Activated T-helper 17 cell treated with anti-CD3 and anti-CD28 coated beads, Interleukin-2, amount 50 U/mL, for 72 hours (primary cell): ENCODE measurements around the gene CFAP157. TPM values are rescaled to one million over a fixed set of nuclear protein-coding genes. Genes with fewer than 3 reads are reported as not detected.

ENCODE experiments used
- ATAC-seq: fragments of 150-1000 bp; cut with Tn5 transposase; replicated peaks from 2 replicates; pipeline ENCODE4 v1.10.0; 2021; ENCODE audit warnings: mild to moderate bottlenecking, moderate library complexity
- H3K27ac Mint-ChIP-seq: one replicate; pipeline ENCODE4 v1.8.0; 2022; ENCODE audit warnings: mixed read lengths
- H3K27me3 Mint-ChIP-seq: one replicate; pipeline ENCODE4 v1.8.0; 2022; ENCODE audit warnings: mixed read lengths
- H3K36me3 Mint-ChIP-seq: one replicate; pipeline ENCODE4 v1.8.0; 2022; ENCODE audit warnings: low read depth, mild to moderate bottlenecking, mixed read lengths
- H3K4me1 Mint-ChIP-seq: one replicate; pipeline ENCODE4 v1.8.0; 2022; ENCODE audit warnings: mixed read lengths
- H3K4me3 Mint-ChIP-seq: one replicate; pipeline ENCODE4 v1.8.0; 2022; ENCODE audit warnings: mild to moderate bottlenecking, mixed read lengths
- H3K9me3 Mint-ChIP-seq: one replicate; pipeline ENCODE4 v1.8.0; 2022; ENCODE audit warnings: mixed read lengths
- total RNA-seq, 2 donors: library from RNA; stranded (reverse); gene quantifications; one replicate each; pipeline ENCODE4 v1.2.3, GENCODE V29; 2022

CFAP157 gene
- total RNA-seq, 2 donors from 2014 or later, result 0.13 TPM; not detected in 1

DNA sequence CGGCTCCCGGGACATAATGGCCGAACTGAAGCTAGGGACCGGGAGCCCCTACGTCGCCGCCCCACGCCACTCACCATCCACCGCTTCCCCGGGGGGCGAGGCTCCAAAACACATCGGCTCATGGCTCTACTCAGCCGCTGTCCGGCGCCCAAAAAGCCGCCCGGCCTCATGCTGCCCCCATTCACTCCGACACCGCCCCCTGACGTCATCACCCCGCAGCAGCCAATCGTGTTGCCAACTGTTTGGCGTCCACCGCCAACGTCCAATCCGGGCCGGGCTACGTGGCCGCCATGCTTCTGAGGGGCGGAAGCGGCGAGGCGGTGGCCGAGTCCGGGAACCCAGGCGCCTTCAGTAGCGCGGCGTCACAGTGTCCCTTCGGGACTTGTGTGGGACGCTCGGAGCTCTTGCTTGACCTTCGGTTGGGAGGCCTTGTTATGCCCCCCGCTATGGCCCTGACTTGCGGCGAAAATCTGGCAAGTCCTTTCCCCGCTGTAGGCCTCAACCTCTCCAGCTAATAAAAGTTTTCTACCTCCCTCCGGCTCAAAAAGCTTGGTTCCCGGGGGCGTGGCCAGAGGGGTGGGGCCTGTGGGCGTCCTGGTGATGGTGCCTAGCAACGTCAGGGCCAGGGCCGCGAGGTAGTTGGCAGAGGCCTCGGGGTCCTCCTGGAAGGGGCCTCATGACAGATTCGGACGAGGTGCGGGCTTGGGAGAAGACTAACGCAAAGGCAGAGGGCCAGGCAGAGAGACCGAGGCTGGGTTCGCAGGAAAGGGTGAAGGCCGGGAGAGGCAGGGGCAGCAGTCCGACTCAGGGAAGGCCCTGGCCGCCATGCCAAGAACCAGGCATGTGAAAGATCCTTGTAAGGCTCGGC lies 8.9 kb downstream of the CFAP157 start, which contains the start of the genes PTRH1 and TTC16:
TSS of gene PTRH1 (minus strand) at position 194 of the 868 bp plus-strand sequence. CDS start at position 170, 24 bp downstream.
TSS of gene TTC16 (plus strand) at position 610 of the 868 bp plus-strand sequence. CDS start at position 677, 67 bp downstream.
- no peaks in the 10 kb centered on the region for H3K27me3 Mint-ChIP-seq
- H3K4me1 Mint-ChIP-seq, result peaks cover 17% of the 10 kb centered on the region
- ATAC-seq, result peak; percentile 98
- H3K4me3 Mint-ChIP-seq, result peak within 1 kb of the TSS; percentile 96
- H3K36me3 Mint-ChIP-seq, result peaks cover 6% of the 10 kb centered on the region
- peak within 1 kb of the TSS; percentile 95 for H3K27ac Mint-ChIP-seq
- no peaks in the 10 kb centered on the region for H3K9me3 Mint-ChIP-seq

DNA sequence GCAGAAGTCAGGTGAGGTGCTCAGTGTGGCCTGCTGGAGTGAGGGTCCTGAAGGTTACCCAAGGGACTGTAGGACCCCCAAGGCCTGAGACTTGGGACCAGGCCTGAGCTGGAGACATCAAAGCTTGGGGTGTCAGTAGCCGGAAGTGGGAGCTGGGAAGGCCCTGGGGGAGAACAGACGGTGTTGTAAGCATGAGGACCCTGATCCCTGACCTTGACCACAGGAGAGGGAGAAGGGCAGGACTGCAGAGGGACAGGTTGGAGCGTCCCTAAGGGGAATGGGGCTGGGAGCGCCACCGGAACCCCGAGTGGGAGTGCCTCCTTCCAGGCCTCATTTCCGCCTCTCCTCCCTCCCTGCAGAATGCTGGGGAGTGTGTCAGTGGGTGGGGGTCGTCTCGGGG lies 9.6 kb downstream of the CFAP157 start:
- Mint-ChIP-seq H3K27ac (peak overlapping the region; percentile 95), H3K9me3 (no peaks in the 10 kb centered on the region), H3K4me1 (peaks cover 17% of the 10 kb centered on the region), H3K36me3 (peaks cover 6% of the 10 kb centered on the region), H3K4me3 (peak overlapping the region; percentile 96), H3K27me3 (no peaks in the 10 kb centered on the region)
- ATAC-seq, result no peak

DNA sequence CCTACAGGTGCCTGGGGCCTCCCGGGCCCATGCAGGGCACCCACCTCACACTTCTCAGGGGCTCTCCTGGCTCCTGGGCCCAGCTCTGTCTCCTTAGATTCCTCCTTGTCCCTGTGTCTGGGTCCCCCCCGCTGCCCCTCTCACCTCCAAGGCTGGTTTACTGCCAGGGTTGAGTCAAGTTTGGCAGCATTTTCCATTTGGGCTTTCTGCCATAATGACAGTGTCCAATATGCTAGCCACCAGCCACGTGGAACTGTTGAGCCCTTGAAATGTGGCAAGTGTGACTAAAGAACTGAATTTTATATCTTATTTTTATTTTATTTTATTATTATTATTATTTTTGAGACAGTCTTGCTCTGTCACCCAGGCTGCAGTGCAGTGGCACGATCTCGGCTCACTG lies 11.0 kb downstream of the CFAP157 start:
- peaks cover 17% of the 10 kb centered on the region for H3K4me1 Mint-ChIP-seq
- peaks cover 6% of the 10 kb centered on the region for H3K36me3 Mint-ChIP-seq
- H3K27ac Mint-ChIP-seq, result no peak overlapping the region
- no peak for ATAC-seq
- H3K9me3 Mint-ChIP-seq, result no peaks in the 10 kb centered on the region
- H3K4me3 Mint-ChIP-seq, result no peak overlapping the region
- H3K27me3 Mint-ChIP-seq, result no peaks in the 10 kb centered on the region

DNA sequence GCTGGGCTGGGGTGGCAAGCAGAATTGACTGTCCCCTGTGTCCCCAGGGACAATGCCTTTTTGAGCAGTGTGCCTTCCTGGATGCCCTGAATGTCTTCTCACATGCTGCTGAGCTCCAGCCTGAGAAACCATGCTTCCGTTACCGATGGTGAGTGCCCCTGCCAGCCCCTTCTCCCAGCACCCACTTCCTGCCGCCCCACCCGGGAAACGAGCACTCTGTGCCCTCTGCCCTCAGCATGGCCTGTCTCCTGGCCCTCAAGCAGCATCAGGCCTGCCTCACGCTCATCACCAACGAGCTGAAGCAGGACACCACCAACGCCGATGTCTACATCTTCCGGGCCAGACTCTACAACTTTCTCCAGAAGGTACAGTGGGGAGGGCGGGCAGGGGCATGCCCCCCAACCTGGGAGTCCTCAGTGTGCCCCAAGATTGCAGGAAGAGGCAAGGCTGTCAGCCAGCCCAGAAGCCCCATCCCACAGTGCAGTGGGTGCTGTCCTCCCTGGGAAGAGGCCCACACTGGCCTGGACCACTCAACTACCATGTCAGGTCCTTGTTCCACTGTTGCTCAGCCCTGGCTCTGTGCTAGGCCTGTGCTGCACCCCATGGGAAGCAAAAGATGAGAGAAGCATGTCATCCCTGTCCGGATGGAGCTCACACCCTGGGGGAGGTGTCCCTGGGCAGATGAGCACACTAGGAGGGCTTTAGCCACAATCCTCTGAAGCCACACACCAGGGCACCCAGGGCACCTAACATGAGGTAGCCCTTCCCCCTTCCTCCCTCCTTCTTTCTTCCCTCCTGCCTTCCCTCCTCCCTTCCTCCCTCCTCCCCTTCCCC lies 13.5 kb downstream of the CFAP157 start:
- H3K4me1 Mint-ChIP-seq, result peaks cover 17% of the 10 kb centered on the region
- H3K9me3 Mint-ChIP-seq, result no peaks in the 10 kb centered on the region
- no peaks in the 10 kb centered on the region for H3K27me3 Mint-ChIP-seq
- peak overlapping the region; percentile 68 for H3K27ac Mint-ChIP-seq
- no peak for ATAC-seq
- H3K4me3 Mint-ChIP-seq, result peak overlapping the region; percentile 43
- peaks cover 5% of the 10 kb centered on the region for H3K36me3 Mint-ChIP-seq

DNA sequence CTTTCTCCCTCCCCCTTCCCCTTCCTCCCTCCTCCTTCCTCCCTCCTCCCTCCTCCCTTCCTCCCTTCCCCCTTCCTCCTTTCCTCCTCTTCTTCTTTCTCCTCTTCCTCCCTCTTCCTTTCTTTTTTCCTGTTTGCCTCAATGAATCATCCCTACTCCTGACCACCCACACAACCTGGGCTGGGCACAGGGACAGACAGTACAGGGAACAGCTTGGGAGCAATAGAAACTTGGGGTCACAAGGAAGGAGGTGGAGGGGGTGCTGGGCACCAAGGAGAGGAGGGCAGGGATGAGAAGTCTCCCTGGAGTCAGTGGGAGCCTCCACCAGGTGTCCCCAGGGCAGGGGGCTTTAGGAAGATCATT lies 14.1 kb downstream of the CFAP157 start:
- no peaks in the 10 kb centered on the region for H3K27me3 Mint-ChIP-seq
- ATAC-seq, result no peak
- peaks cover 11% of the 10 kb centered on the region for H3K4me1 Mint-ChIP-seq
- H3K4me3 Mint-ChIP-seq, result peak overlapping the region; percentile 43
- no peaks in the 10 kb centered on the region for H3K9me3 Mint-ChIP-seq
- H3K36me3 Mint-ChIP-seq, result no peaks in the 10 kb centered on the region
- peak overlapping the region; percentile 68 for H3K27ac Mint-ChIP-seq

DNA sequence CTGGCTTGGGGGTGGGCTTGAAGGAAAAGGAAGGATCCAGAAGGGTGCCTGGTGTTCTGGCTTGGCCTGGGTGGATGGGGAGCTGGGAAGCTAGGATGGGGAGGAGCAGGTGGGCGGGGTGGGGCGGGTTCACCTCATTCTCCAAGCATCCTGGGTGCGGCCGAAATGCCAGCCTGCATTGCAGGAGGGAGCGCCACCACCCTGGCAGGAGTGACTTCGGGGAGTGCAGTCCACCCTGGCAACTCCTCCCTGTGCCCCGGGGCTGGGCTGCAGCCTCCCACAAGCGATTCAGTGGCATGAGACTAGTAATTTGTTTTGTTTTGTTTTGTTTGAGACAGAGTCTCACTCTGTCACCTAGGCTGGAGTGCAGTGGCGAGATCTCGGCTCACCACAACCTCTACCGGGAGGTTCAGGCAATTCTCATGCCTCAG lies 14.6 kb downstream of the CFAP157 start:
- H3K9me3 Mint-ChIP-seq, result no peaks in the 10 kb centered on the region
- peak overlapping the region; percentile 43 for H3K4me3 Mint-ChIP-seq
- H3K4me1 Mint-ChIP-seq, result peaks cover 7% of the 10 kb centered on the region
- no peaks in the 10 kb centered on the region for H3K36me3 Mint-ChIP-seq
- no peaks in the 10 kb centered on the region for H3K27me3 Mint-ChIP-seq
- H3K27ac Mint-ChIP-seq, result no peak overlapping the region
- ATAC-seq, result peak; percentile 31

DNA sequence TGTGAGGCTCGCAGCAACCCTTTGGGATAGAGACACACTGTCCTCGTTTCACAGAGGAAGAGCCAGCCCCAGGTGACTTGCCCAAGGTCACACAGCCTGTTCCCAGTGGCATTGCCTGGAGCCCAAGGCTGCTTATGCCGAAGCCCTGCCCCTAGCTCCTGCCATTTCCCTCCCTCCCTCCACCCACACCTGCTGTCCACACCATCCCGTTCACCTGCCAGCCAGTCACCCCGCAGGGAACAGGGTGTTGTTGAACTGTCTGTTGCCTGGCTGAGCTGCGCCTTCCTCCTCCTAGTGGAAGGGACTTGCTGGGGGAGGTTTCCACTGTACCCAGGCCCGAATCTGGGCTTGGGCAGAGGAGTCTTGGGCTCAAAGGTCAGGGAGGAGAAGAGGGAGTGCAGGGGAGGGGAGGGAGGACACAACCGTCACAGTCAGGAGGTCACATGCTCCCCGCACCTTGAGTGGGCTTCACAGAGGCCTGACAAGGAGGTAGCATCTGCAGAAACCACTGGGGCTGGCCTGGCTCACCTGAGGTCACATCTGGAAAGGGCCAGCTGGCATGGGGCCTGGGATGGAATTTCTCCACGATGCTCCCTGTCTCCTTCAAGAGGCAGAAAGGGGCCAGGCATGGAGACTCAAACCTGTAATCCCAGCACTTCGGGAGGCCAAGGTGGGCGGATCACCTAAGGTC lies 15.4 kb downstream of the CFAP157 start:
- no peak for ATAC-seq
- no peak overlapping the region for H3K4me3 Mint-ChIP-seq
- H3K27ac Mint-ChIP-seq, result no peak overlapping the region
- no peaks in the 10 kb centered on the region for H3K9me3 Mint-ChIP-seq
- no peaks in the 10 kb centered on the region for H3K36me3 Mint-ChIP-seq
- no peaks in the 10 kb centered on the region for H3K27me3 Mint-ChIP-seq
- peaks cover 7% of the 10 kb centered on the region for H3K4me1 Mint-ChIP-seq

DNA sequence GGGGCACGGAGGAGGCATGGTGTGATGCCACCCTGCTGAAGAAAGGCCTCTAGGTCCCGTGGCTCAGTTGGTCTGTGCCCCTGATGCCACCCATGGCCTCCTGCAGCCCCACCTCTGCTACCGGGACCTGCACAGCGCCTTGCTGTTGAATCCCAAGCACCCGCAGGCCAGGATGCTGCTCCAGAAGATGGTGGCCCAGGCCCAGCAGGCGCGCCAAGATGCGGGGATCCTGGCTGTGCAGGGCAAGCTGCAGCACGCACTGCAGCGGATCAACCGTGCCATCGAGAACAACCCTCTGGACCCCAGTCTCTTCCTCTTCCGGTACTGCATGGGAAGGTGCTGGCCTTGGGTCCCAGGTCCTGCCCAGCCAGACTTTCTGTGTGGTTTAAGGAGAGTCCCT lies 16.2 kb downstream of the CFAP157 start:
- Mint-ChIP-seq H3K4me3 (no peak overlapping the region), H3K9me3 (no peaks in the 10 kb centered on the region), H3K27ac (no peak overlapping the region), H3K36me3 (no peaks in the 10 kb centered on the region), H3K27me3 (no peaks in the 10 kb centered on the region), H3K4me1 (peaks cover 7% of the 10 kb centered on the region)
- no peak for ATAC-seq

DNA sequence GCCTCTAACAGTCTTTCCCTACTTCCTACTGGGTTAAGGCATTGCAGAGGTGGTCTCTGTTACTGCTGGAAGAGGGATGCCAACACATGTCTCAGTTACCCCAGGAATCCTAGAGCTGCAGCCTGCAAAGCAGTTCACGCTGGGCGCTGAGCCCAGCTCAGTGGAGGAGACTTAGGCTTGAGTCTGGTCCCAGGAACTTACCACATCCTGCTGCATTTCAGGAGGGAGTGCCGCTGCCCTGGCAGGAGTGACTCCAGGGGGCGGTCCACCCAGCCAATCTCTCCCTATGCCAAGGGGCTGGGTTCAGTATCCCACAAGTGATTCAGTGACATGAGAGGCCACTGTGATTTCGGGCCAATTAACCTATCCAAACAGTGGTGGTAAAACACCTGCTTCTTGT lies 16.7 kb downstream of the CFAP157 start:
- Mint-ChIP-seq H3K9me3 (no peaks in the 10 kb centered on the region), H3K36me3 (no peaks in the 10 kb centered on the region), H3K4me3 (no peak overlapping the region), H3K27me3 (no peaks in the 10 kb centered on the region), H3K4me1 (peaks cover 7% of the 10 kb centered on the region), H3K27ac (no peak overlapping the region)
- ATAC-seq, result no peak

DNA sequence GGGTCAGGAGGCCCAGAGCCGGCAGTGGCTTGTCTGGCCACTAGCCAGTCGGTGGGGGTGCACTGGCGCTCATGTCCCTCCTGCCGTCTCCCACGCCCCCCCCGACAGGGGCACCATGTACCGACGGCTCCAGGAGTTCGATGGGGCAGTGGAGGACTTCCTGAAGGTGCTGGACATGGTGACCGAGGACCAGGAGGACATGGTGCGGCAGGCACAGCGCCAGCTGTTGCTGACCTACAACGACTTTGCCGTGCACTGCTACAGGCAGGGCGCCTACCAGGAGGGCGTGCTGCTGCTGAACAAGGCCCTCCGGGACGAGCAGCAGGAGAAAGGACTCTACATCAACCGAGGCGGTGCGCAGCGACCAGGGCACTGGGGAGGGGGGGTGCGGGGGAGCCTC lies 17.2 kb downstream of the CFAP157 start:
- H3K4me1 Mint-ChIP-seq, result peaks cover 7% of the 10 kb centered on the region
- no peak for ATAC-seq
- H3K9me3 Mint-ChIP-seq, result no peaks in the 10 kb centered on the region
- H3K36me3 Mint-ChIP-seq, result no peaks in the 10 kb centered on the region
- H3K27ac Mint-ChIP-seq, result no peak overlapping the region
- H3K4me3 Mint-ChIP-seq, result no peak overlapping the region
- H3K27me3 Mint-ChIP-seq, result no peaks in the 10 kb centered on the region

DNA sequence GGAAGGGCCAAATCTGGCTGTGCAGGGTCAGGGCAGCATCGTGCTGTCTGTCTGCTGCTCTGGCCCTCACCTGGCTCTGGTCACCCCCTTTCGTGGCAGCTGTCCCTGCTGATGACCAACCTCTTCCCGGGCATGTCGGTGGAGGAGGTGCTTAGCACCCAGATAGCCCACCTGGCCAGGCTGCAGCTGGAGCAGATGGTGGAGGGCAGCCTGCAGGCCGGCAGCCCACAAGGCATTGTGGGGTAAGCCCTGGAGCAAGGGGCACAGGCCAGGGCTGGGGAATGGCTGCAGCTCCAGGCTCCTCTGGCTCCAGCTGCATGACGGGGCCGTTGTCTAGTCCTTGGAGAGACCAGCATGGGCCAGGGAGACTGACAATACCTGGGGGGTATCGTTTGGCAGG lies 20.1 kb downstream of the CFAP157 start:
- H3K9me3 Mint-ChIP-seq, result no peaks in the 10 kb centered on the region
- ATAC-seq, result no peak
- no peak overlapping the region for H3K27ac Mint-ChIP-seq
- H3K27me3 Mint-ChIP-seq, result no peaks in the 10 kb centered on the region
- H3K36me3 Mint-ChIP-seq, result no peaks in the 10 kb centered on the region
- H3K4me1 Mint-ChIP-seq, result no peaks in the 10 kb centered on the region
- H3K4me3 Mint-ChIP-seq, result no peak overlapping the region

DNA sequence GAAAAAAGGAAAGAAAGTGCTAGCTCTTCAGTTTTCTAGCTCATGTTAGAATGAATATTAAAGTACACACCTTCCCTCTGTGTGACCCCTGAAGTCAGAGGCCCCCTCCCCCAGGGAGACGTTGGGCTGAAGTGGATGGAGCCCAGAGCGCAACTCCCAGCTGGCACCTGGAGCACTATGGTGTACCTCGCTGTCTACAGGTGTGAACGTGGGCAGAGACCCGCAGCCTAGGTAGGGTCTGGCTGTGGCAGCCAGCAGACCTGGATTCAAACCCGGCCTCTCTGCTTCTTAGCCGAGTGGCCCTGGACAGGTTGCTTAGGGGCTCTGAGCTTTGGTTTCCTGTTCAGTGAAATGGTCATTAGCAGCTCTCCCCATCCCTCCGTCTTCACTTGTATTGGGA lies 22.0 kb downstream of the CFAP157 start:
- Mint-ChIP-seq H3K36me3 (no peaks in the 10 kb centered on the region), H3K4me3 (no peak overlapping the region), H3K27me3 (no peaks in the 10 kb centered on the region), H3K4me1 (peaks cover 2% of the 10 kb centered on the region), H3K27ac (no peak overlapping the region), H3K9me3 (no peaks in the 10 kb centered on the region)
- no peak for ATAC-seq

DNA sequence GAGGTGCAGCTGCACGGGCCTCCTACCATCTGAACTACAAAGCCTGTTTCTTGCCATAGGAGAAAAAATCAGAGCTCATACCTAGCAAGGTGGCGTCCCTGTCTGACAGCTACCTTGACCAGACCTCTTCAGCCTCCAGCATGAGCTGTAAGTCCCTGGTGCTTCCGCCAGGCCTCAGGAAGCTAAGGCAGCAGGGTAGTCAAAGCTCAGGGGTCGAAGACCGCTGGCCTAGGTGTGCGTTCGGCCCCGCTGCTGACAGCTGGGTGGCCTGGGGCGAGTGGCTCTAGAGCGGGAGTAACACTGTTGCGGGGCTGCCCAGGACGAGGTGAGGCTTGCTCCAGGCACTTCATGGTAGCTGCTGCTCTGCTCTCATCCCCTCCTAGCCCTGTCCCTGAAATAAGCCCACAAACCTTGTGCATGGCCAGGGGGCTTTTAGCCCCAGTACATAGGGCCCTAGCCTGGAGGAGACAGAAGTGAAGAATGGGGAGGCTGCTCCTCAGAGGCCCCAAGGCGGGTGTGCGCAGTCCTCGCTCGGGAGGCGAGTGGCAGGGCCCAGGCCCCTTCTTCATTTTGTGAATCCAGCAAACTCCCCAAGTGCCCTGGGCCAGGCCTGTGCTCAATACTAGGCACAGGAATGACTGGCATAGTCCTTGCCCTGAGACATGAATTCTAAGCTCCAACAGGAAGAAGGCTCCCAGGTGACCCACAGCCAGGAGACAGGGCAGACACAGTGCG lies 22.9 kb downstream of the CFAP157 start:
- no peak for ATAC-seq
- no peak overlapping the region for H3K27ac Mint-ChIP-seq
- H3K27me3 Mint-ChIP-seq, result no peaks in the 10 kb centered on the region
- H3K36me3 Mint-ChIP-seq, result no peaks in the 10 kb centered on the region
- H3K4me1 Mint-ChIP-seq, result peaks cover 5% of the 10 kb centered on the region
- no peaks in the 10 kb centered on the region for H3K9me3 Mint-ChIP-seq
- H3K4me3 Mint-ChIP-seq, result no peak overlapping the region

DNA sequence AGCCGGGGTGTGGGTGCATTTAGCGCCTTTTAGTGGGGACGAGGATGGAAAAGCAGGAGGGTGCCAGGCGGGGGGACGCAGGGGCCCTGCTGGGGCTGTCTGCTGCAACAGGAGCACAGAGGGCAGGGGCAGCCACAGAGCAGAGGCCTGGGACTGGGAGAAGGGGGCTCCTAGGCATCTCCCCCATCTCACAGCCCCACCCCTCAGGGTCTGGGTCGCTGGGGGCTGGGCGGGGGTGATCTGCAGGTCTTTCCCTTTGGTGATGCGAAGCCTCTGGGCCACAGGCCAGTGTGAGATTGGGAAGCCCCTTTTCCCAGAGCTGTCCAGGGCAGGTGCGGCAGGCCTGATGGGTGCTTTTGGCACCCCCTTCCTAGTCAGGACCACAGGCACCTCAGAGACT lies 23.5 kb downstream of the CFAP157 start:
- Mint-ChIP-seq H3K27ac (no peak overlapping the region), H3K4me1 (peaks cover 5% of the 10 kb centered on the region), H3K4me3 (no peak overlapping the region), H3K36me3 (no peaks in the 10 kb centered on the region), H3K27me3 (no peaks in the 10 kb centered on the region), H3K9me3 (no peaks in the 10 kb centered on the region)
- no peak for ATAC-seq
